Choroid plexus epithelial cell (primary cell): Measurements from ENCODE around the gene CHMP1B.

Source experiments
- DNase-seq: peaks from one replicate; pipeline ENCODE4 v3.0.0-alpha.2; 2010; ENCODE audit warnings: low read depth
- H3K4me3 ChIP-seq: 2 replicates; pipeline ENCODE4 v1.5.1; 2011; ENCODE audit warnings: low read depth, mild to moderate bottlenecking, control low read depth, low read length, moderate library complexity
- CTCF ChIP-seq: conservative IDR thresholded peaks from 2 replicates; pipeline ENCODE4 v1.5.1; 2011; ENCODE audit warnings: low read depth, mild to moderate bottlenecking, control low read depth, inconsistent platforms, low read length, moderate library complexity

CHMP1B gene

DNA sequence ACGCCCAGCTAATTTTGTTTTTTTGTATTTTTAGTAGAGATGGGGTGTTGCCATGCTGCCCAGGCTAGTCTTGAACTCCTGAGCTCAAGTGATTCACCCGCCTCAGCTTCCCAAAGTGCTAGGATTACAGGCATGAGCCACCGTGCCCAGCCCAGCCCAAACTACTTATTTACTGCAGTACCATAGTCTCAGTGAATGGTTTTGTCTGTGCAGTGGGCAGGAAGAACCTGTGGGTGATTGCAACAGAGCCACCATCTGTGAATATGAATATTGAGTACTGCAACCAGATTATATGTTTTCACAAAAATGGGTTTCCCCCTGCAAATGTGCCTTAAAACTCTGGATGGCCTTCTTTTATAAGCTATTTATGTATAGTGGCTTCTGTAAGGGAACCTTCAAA lies 47.9 kb downstream of the CHMP1B start:
- H3K4me3 ChIP-seq, result no peak overlapping the region
- TF ChIP-seq CTCF, result no peak
- DNase-seq, result no peak

- H3K4me3 ChIP-seq, result no peak overlapping the region
- no peak for TF ChIP-seq CTCF
These were observed 50.7 kb downstream of the CHMP1B start for GRCh38 chr18:11901826-11902438.

DNA sequence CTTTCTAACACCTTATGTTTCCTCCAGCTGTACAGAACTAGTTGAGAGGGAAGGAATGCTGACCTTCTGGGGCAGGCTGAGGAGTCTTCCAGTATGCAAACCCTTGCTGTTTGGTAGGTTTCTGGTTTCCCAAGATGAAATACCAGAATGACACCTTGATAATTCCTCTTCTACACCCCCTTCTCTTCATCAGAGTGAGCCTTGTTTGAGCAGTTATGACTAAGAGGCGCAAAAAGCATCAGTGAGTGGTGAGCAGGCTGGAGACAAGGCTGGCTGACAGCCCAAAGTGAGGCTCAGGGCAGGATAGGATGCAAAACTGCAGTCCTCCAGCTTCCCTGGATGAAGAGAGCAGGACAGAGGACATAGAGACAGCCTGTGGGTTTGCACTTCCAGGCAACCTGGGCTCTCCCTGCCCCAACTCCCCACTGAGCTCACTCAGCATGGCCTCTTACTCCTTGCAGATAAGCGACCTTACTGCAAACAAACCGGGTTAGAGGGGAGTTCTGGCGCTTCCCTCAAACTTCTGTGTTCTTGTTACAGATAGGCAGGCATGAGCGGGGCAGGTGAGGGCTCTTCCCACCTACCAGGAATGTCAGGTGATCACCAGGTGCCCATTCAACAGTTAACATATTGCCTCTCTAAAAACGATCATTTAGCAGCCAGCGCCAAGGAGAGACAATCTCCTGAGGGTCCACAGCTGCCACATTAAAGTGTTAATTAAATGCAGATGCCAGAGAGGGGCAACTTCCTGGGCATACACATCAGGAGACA lies 51.5 kb downstream of the CHMP1B start:
- peak; percentile 53 for DNase-seq
- no peak overlapping the region for H3K4me3 ChIP-seq
- TF ChIP-seq CTCF, result no peak

More at GRCh38 chr18:11901826-11902438, 50.7 kb downstream of the CHMP1B start:
- DNase-seq, result no peak
